GM12878 (cell line): ENCODE results near the gene LYPD4. TPM values are rescaled to one million over a fixed set of nuclear protein-coding genes. Genes with fewer than 3 reads are reported as not detected.

Source experiments
- ATAC-seq: fragments of 200-7000 bp; cut with Tn5 transposase; 3 replicates; pipeline ENCODE4 v1.9.1; 2020; ENCODE audit warnings: mild to moderate bottlenecking, moderate library complexity
- BruUV-seq: library from RNA; stranded (reverse); fragments of 400-500 nt; replicated peaks from 2 replicates; lab custom pipeline; 2021; lab: Mats Ljungman, UMichigan
- CTCF ChIA-PET: fragments of 300-600 bp; sonication (Branson Sonifier 250); formaldehyde crosslinking; extraction: SDS; loops from one replicate; lab custom pipeline; 2021; ENCODE audit warnings: inconsistent platforms; lab: Yijun Ruan, JAX
- POLR2A ChIA-PET: fragments of 350-600 bp; formaldehyde crosslinking; extraction: SDS; loops from one replicate; lab custom pipeline; 2021; ENCODE audit warnings: inconsistent platforms; lab: Charles Lee
- RAD21 ChIA-PET: fragments of 300-600 bp; sonication (Branson Sonifier 250); formaldehyde crosslinking; loops from one replicate; lab custom pipeline; 2023; ENCODE audit warnings: antibody characterized with exemption; ENCODE audit not compliant: unreplicated experiment; lab: Charles Lee
- SMC1A ChIA-PET: fragments of 300-600 bp; sonication (Branson Sonifier 250); formaldehyde crosslinking; loops from one replicate; lab custom pipeline; 2023; ENCODE audit not compliant: unreplicated experiment, uncharacterized antibody; lab: Charles Lee
- DNase-seq: peaks from one replicate; pipeline ENCODE4 v3.0.0-alpha.2; 2011; ENCODE audit warnings: low read depth, low spot score
- FAIRE-seq: peaks from 3 replicates; lab custom pipeline; 2011; peaks lifted over from hg19 to GRCh38; lab: Jason Lieb, UNC
- H2AFZ ChIP-seq: 2 replicates; pipeline ENCODE4 v1.6.0; 2011; ENCODE audit warnings: low read depth, low read length, control low read depth; ENCODE audit not compliant: control insufficient read depth
- H3K27ac ChIP-seq: 2 replicates; pipeline ENCODE4 v1.5.1; 2011; ENCODE audit warnings: control low read depth; ENCODE audit not compliant: control insufficient read depth, insufficient read depth
- H3K27me3 ChIP-seq, 2 experiments: replicated peaks in 1 of 2; 2 replicates each; pipeline versions ENCODE4 v1.6.0 to v1.6.1; 2011; ENCODE audit warnings: low read length in 1 of 2; ENCODE audit not compliant: control insufficient read depth in 2 of 2, insufficient read depth in 2 of 2
- H3K36me3 ChIP-seq, 2 experiments: 2 replicates each; pipeline ENCODE4 v1.5.1; 2011; ENCODE audit warnings: low read length in 1 of 2; ENCODE audit not compliant: control insufficient read depth in 2 of 2, insufficient read depth in 2 of 2
- H3K4me1 ChIP-seq: 2 replicates; pipeline ENCODE4 v1.6.1; 2011; ENCODE audit warnings: mild to moderate bottlenecking, low read length, moderate library complexity, mixed read lengths; ENCODE audit not compliant: control insufficient read depth, insufficient read depth
- H3K4me2 ChIP-seq: 2 replicates; pipeline ENCODE4 v1.6.0; 2011; ENCODE audit warnings: control low read depth; ENCODE audit not compliant: control insufficient read depth, insufficient read depth
- H3K4me3 ChIP-seq: fragments of 200-600 bp; sonication (generic); 2 replicates; pipeline ENCODE4 v1.5.1; 2016
- H3K79me2 ChIP-seq: 2 replicates; pipeline ENCODE4 v1.6.0; 2011; ENCODE audit warnings: low read length; ENCODE audit not compliant: control insufficient read depth, insufficient read depth
- H3K9ac ChIP-seq: 2 replicates; pipeline ENCODE4 v1.8.0; 2011; ENCODE audit warnings: low read length, control low read depth, mixed read lengths; ENCODE audit not compliant: control insufficient read depth, insufficient read depth
- H3K9me3 ChIP-seq: replicated peaks from 3 replicates; pipeline ENCODE4 v1.5.1; 2011; ENCODE audit warnings: mild to moderate bottlenecking, low read length; ENCODE audit not compliant: control insufficient read depth, insufficient read depth
- H4K20me1 ChIP-seq: 2 replicates; pipeline ENCODE4 v1.6.0; 2011; ENCODE audit not compliant: control insufficient read depth, insufficient read depth
- CBX5 ChIP-seq: sonication (generic); IDR thresholded peaks from 2 replicates; pipeline ENCODE4 v1.6.1; 2016; ENCODE audit warnings: low read depth, moderate library complexity, mild to moderate bottlenecking, inconsistent platforms
- CEBPZ ChIP-seq: fragments of 150-350 bp; IDR thresholded peaks from 2 replicates; pipeline ENCODE4 v1.6.1; 2016; ENCODE audit warnings: low read depth, low read length
- DPF2 ChIP-seq: fragments of 450-650 bp; IDR thresholded peaks from 2 replicates; pipeline ENCODE4 v1.6.1; 2017; ENCODE audit warnings: mild to moderate bottlenecking
- EED ChIP-seq: sonication (generic); IDR thresholded peaks from 2 replicates; pipeline ENCODE4 v1.6.1; 2016; ENCODE audit warnings: antibody characterized with exemption, low read depth
- IRF5 ChIP-seq: fragments of 450-650 bp; IDR thresholded peaks from 2 replicates; pipeline ENCODE4 v1.6.1; 2017; ENCODE audit warnings: borderline replicate concordance
- POU2F2 ChIP-seq: IDR thresholded peaks from 3 replicates; pipeline ENCODE4 v1.6.1; 2011; ENCODE audit warnings: low read depth, mild to moderate bottlenecking, low read length, borderline replicate concordance
- ZZZ3 ChIP-seq: IDR thresholded peaks from 2 replicates; pipeline ENCODE4 v1.6.1; 2011; ENCODE audit warnings: low read depth; ENCODE audit not compliant: control insufficient read depth, insufficient read length
- WGBS: methylation state at CpG from one replicate; pipeline ENCODE4 v1.1.6; 2016; ENCODE audit warnings: low lambda C conversion rate; ENCODE audit not compliant: insufficient replicate concordance, insufficient coverage; ENCODE audit errors: missing lambda C conversion rate; 5-methylcytosine and 5-hydroxymethylcytosine counted together
- in situ Hi-C: fragments of 300-500 bp; cut with MboI; formaldehyde crosslinking; loops from 9 replicates; pipeline ENCODE4 v1.14.3; 2018; ENCODE audit warnings: mixed read lengths
- intact Hi-C: fragments of 100-400 bp; cut with micrococcal nuclease; formaldehyde crosslinking; loops from one replicate; pipeline ENCODE4 v1.14.2; 2022; ENCODE audit not compliant: unreplicated experiment
- polyA plus RNA-seq, 11 experiments: library from polyadenylated mRNA; depleted of rRNA in 4 of 11; unstranded in 6 of 11; stranded (reverse) in 5 of 11; fragments of >200 nt; fragmentation: Nextera tagmentation in 4 of 11; fragmentation: Illumina TruSeq in 1 of 11; extraction: Ambion mirVana in 4 of 11; extraction: Trizol in 1 of 11; gene quantifications; 1 replicate in 1 of 11; 2 replicates in 10 of 11; pipeline versions ENCODE4 v1.2.1 to v1.2.3, GENCODE V29; 2011 to 2016; ENCODE audit warnings: inconsistent platforms in 2 of 11, missing spikeins in 2 of 11, low read depth in 1 of 11
- total RNA-seq, 4 experiments: library from RNA; depleted of rRNA in 3 of 4; stranded (reverse); fragments of >200 nt in 3 of 4; fragmentation: Illumina TruSeq in 1 of 4; extraction: Trizol in 1 of 4; gene quantifications; 2 replicates each; pipeline versions ENCODE4 v1.2.1 to v1.2.3, GENCODE V29; 2013 to 2021
- TF ChIP-seq, protein P1 (sequence below), 3 experiments: IDR thresholded peaks in 2 of 3; conservative IDR thresholded peaks in 1 of 3; 2 replicates each; pipeline ENCODE4 v1.5.1; 2011; ENCODE audit warnings: low read depth in 3 of 3, low read length in 3 of 3, mild to moderate bottlenecking in 3 of 3, control low read depth in 2 of 3, moderate library complexity in 2 of 3, inconsistent platforms in 1 of 3, mixed read lengths in 1 of 3; ENCODE audit not compliant: control insufficient read depth in 2 of 3, insufficient read depth in 1 of 3; ENCODE audit errors: extremely low read depth in 1 of 3

LYPD4 gene
- total and polyA plus RNA-seq, 10 of the 15 experiments (the other 5 are each of a cell fraction or from before 2014, with no cell fraction given): not detected

DNA sequence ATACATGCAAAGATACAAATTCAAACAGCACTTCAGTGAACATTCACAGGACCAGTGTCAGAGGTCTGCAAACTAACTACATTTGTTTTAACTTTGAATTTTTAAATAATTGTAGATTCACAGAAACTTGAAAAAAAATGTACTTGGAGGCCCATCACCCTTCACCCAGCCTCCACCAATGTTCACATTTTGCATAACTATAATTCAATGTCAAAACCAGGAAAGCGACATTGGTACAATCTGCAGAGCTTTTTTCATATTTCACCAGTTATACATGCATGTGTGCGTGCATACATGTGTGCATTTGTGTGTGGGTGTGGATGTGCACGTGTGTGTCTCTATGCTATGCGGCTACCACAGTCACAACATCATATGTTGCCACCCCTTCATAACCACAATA, 29.2 kb downstream of the LYPD4 start:
- TF ChIP-seq ZZZ3 (no peak), IRF5 (no peak), DPF2 (no peak), CEBPZ (no peak), POU2F2 (no peak), EED (no peak), CBX5 (no peak)
- TF ChIP-seq, protein P1, sequence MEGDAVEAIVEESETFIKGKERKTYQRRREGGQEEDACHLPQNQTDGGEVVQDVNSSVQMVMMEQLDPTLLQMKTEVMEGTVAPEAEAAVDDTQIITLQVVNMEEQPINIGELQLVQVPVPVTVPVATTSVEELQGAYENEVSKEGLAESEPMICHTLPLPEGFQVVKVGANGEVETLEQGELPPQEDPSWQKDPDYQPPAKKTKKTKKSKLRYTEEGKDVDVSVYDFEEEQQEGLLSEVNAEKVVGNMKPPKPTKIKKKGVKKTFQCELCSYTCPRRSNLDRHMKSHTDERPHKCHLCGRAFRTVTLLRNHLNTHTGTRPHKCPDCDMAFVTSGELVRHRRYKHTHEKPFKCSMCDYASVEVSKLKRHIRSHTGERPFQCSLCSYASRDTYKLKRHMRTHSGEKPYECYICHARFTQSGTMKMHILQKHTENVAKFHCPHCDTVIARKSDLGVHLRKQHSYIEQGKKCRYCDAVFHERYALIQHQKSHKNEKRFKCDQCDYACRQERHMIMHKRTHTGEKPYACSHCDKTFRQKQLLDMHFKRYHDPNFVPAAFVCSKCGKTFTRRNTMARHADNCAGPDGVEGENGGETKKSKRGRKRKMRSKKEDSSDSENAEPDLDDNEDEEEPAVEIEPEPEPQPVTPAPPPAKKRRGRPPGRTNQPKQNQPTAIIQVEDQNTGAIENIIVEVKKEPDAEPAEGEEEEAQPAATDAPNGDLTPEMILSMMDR (IDR thresholded peaks at IDR 0.05 in 2 of 3, conservative IDR thresholded peaks at IDR 0.05 in 1 of 3; ENCODE audit: control insufficient read depth in 2 of 3, extremely low read depth in 1 of 3, insufficient read depth in 1 of 3, low read depth in 3 of 3, low read length in 3 of 3): no peak
- TF ChIP-seq, all 136 proteins: peak for 0
- Histone ChIP-seq H4K20me1 (no peaks in the 10 kb centered on the region), H3K79me2 (no peaks in the 10 kb centered on the region), H3K36me3 (no peaks in the 10 kb centered on the region), H3K27ac (no peak overlapping the region), H3K27me3 (no peaks in the 10 kb centered on the region), H3K4me2 (no peak overlapping the region), H3K9ac (no peak overlapping the region), H2AFZ (no peak overlapping the region), H3K9me3 (no peaks in the 10 kb centered on the region), H3K4me3 (no peak overlapping the region), H3K4me1 (peaks cover 5% of the 10 kb centered on the region)
- POLR2A ChIA-PET: no interaction called here
- ATAC-seq (no peak), DNase-seq (no peak), FAIRE-seq (no peak)
- SMC1A ChIA-PET: no interaction called here
- 33% methylated on average over 4 of the region's 4 CpGs for WGBS
- RAD21 ChIA-PET: no interaction called here
- intact Hi-C loops (no loop called here), in situ Hi-C loops (no loop called here)
- BruUV-seq: no TSS peak
- CTCF ChIA-PET: interaction anchor here (1.0 kb wide), 1 partner anchor 61 kb away, joined by 3 read pairs; no protein-coding TSS in a partner anchor
